Neuron (in vitro differentiated cells): ENCODE results near the gene NCF2.
"Not testable (repeated sequence)": the region's sequence is repeated elsewhere in the genome, so short reads cannot be mapped to it uniquely, and the experiment has no call there.

ENCODE experiments used
- H2AFZ ChIP-seq: one replicate; pipeline ENCODE4 v1.6.1; 2013; ENCODE audit warnings: low read depth, mild to moderate bottlenecking, inconsistent platforms, low read length, moderate library complexity
- H3K27me3 ChIP-seq: one replicate; pipeline ENCODE4 v1.6.1; 2013; ENCODE audit warnings: low read length; ENCODE audit not compliant: insufficient read depth
- H3K36me3 ChIP-seq: one replicate; pipeline ENCODE4 v1.6.1; 2013; ENCODE audit warnings: low read length; ENCODE audit not compliant: insufficient read depth
- H3K4me1 ChIP-seq: one replicate; pipeline ENCODE4 v1.6.1; 2013; ENCODE audit warnings: low read length; ENCODE audit not compliant: insufficient read depth
- H3K4me3 ChIP-seq: 2 replicates; pipeline ENCODE4 v1.5.1; 2013; ENCODE audit warnings: mild to moderate bottlenecking, low read length, moderate library complexity
- H3K9me3 ChIP-seq: one replicate; pipeline ENCODE4 v1.6.1; 2013; ENCODE audit warnings: low read length

NCF2 gene

GRCh38 chr1:183626236-183626635 is 36.0 kb upstream of the NCF2 start:
- H3K36me3 ChIP-seq: peaks cover 37% of the 10 kb centered on the region
- H3K9me3 ChIP-seq, H3K27me3 ChIP-seq, H3K4me3 ChIP-seq, H2AFZ ChIP-seq, H3K4me1 ChIP-seq: not testable (repeated sequence)

- no peak overlapping the region for H3K4me3 ChIP-seq
Measured at GRCh38 chr1:183622884-183623785, 32.9 kb upstream of the NCF2 start.

DNA sequence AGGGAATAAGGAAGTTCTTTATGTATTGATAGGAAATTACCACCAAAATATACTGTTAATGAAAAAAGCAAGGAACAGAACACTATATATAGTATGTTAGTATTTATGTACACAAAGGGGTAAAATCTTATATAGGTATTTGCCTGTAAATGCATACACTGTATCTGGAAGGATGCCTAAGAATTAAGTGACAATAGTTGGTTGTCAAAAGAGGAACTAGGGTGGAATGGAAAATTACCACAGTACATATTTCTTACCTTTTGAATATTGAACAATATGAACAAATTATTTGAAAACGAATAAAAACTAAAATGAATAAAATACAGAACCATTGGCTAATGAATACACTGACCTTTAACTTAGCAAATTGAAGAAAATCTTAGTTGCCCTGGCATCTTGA is 31.8 kb upstream of the NCF2 start:
- Histone ChIP-seq H3K27me3 (no peaks in the 10 kb centered on the region), H3K9me3 (no peaks in the 10 kb centered on the region), H3K36me3 (peaks cover 3% of the 10 kb centered on the region), H2AFZ (no peak overlapping the region), H3K4me3 (no peak overlapping the region), H3K4me1 (no peaks in the 10 kb centered on the region)

More at GRCh38 chr1:183622884-183623785, 32.9 kb upstream of the NCF2 start:
- H3K27me3 ChIP-seq: no peaks in the 10 kb centered on the region
- no peak overlapping the region for H2AFZ ChIP-seq
- peaks cover 9% of the 10 kb centered on the region for H3K36me3 ChIP-seq
- H3K9me3 ChIP-seq: no peaks in the 10 kb centered on the region
- no peaks in the 10 kb centered on the region for H3K4me1 ChIP-seq

DNA sequence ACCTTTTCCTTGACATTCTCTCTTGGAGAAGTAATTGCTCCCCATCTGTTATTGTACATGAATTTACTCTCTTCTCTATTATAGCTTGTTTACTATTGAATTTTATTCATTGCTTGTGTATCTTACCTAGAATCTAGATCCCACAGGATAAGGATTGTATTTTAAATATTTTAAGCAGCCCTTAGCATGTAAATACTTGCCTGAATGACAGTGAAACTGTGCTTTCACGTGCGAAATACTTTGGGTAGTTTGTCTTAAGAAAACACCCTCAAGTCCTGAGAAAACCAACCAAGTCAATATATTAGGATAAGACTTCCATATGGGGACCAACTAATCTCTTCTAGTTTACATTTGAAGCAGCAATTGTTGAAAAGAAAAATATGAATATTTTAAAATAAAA is 30.1 kb upstream of the NCF2 start:
- H2AFZ ChIP-seq: no peak overlapping the region
- H3K36me3 ChIP-seq: no peaks in the 10 kb centered on the region
- no peak overlapping the region for H3K4me3 ChIP-seq
- no peaks in the 10 kb centered on the region for H3K4me1 ChIP-seq
- H3K9me3 ChIP-seq: no peaks in the 10 kb centered on the region
- no peaks in the 10 kb centered on the region for H3K27me3 ChIP-seq

DNA sequence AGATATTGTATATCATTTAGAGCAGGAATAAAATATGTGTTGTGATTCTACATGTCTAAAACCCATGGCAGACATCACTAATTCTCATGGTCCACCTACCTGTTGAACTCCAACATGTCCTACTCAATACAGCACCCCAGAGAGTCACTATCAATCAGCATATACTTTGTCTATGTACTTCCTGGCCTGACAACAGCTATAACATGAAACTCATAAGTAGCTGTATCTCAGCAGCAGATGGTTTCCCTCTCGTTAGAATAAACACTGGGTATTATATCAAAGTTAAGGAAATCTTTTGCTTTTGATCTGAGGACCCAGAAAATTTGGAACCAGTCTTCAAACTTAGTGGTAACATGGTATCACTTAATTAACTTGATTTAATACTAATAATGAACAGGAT is 29.5 kb upstream of the NCF2 start:
- no peaks in the 10 kb centered on the region for H3K9me3 ChIP-seq
- no peaks in the 10 kb centered on the region for H3K27me3 ChIP-seq
- H3K4me1 ChIP-seq: no peaks in the 10 kb centered on the region
- no peak overlapping the region for H2AFZ ChIP-seq
- H3K36me3 ChIP-seq: no peaks in the 10 kb centered on the region
- H3K4me3 ChIP-seq: no peak overlapping the region

GRCh38 chr1:183618202-183618601 is 27.9 kb upstream of the NCF2 start:
- not testable (repeated sequence) for H3K4me1 ChIP-seq, H3K36me3 ChIP-seq, H3K9me3 ChIP-seq, H2AFZ ChIP-seq, H3K4me3 ChIP-seq, H3K27me3 ChIP-seq

DNA sequence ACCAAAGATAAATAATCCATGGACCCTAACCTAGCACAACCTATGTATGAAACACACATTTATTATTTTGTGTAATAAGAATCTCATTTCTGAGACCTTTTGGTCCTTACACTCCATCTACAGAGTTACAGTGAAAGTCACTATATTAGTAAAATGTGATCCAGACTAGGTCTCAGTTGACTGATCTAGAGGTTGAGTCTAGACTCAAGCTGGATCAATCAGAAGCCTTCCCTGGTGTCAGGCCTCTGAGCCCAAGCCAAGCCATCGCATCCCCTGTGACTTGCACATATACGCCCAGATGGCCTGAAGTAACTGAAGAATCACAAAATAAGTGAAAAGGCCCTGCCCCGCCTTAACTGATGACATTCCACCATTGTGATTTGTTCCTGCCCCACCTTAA is 22.7 kb upstream of the NCF2 start:
- H3K9me3 ChIP-seq, H3K4me3 ChIP-seq, H2AFZ ChIP-seq, H3K27me3 ChIP-seq, H3K36me3 ChIP-seq, H3K4me1 ChIP-seq: not testable (repeated sequence)

GRCh38 chr1:183612407-183612806 is 22.1 kb upstream of the NCF2 start:
- Histone ChIP-seq H3K4me3 (no peak overlapping the region), H2AFZ (no peak overlapping the region), H3K36me3 (no peaks in the 10 kb centered on the region), H3K9me3 (no peaks in the 10 kb centered on the region), H3K27me3 (no peaks in the 10 kb centered on the region), H3K4me1 (no peaks in the 10 kb centered on the region)

DNA sequence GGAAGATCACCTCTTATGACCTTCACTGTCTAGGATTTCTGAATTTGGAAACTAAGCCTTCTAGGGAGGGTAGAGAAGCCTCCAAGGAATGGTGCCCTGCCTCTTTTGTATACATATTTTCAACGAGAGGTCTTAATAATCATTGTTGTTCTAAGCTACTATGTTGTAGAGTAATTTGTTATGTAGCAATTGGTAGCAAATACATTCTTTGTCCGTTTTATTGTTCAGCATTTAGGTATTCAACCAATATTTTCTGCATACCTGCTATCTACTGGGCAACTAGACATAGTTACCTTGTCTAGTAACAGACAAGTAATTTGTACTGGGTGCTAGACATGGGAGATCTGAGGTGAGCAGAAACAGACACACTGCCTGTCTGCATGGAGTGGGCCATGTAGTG is 20.8 kb upstream of the NCF2 start:
- Histone ChIP-seq H3K4me1 (no peaks in the 10 kb centered on the region), H3K27me3 (no peaks in the 10 kb centered on the region), H3K9me3 (no peaks in the 10 kb centered on the region), H3K36me3 (no peaks in the 10 kb centered on the region), H2AFZ (no peak overlapping the region), H3K4me3 (no peak overlapping the region)

DNA sequence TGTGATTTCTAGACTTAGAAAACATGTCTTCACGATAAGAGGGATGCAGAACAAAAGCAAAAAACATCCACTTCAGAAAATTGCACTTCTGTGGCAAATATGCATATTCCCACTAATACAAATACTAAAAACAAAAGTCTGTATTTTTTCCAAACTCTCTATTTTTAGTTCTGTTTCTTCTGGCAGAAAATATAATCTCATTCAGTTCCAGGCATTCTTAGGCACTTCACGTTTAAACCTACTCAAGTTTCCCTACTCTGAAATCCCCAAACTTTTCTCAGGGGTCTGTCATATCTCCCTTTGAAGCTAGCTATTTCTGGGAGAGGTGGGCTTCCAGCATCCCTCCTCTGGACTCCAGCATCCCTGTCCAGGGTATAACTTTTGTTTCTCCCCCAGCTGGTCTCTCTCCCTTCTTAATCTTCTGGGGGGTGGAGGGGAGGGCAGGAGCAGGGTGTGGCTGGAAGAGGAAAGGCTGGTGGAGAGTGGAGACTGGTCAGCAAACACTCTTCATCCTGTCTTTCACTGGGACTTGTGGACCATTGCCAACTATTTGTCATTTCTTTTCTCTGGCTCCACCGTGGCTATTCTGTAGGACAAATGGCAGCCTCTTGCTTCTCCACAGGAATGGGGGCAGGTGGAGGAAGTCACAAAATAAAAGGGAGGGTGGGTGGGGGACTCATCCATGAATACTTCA is 19.6 kb upstream of the NCF2 start:
- H3K4me3 ChIP-seq: no peak overlapping the region
- H3K27me3 ChIP-seq: no peaks in the 10 kb centered on the region
- no peaks in the 10 kb centered on the region for H3K36me3 ChIP-seq
- no peaks in the 10 kb centered on the region for H3K4me1 ChIP-seq
- H3K9me3 ChIP-seq: no peaks in the 10 kb centered on the region
- H2AFZ ChIP-seq: no peak overlapping the region

DNA sequence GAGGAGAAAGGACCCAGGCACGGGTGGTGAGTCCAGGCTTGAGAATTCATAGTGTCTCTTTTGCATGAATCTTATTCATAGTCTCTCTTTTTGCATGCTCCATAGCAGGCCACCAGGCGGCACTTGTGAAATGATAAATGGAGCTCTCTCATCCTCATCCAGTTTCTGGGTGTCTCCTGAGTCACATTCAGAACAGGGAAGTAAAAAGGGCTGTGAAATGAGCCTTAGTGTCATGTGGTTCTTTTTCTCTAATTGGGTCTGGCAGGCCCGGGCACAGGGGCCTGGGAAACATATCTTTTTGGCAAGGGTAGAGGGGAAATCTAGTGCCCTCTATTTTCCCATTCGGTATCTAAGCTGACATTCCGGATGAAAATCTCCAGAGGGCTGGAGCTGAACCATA is 19.1 kb upstream of the NCF2 start:
- no peaks in the 10 kb centered on the region for H3K4me1 ChIP-seq
- H2AFZ ChIP-seq: no peak overlapping the region
- no peak overlapping the region for H3K4me3 ChIP-seq

GRCh38 chr1:183607322-183607980 is 17.2 kb upstream of the NCF2 start:
- Histone ChIP-seq H2AFZ (no peak overlapping the region), H3K9me3 (no peaks in the 10 kb centered on the region), H3K36me3 (no peaks in the 10 kb centered on the region), H3K27me3 (peaks cover 2% of the 10 kb centered on the region), H3K4me1 (no peaks in the 10 kb centered on the region), H3K4me3 (no peak overlapping the region)

More for the DNA sequence above, 19.1 kb upstream of the NCF2 start:
- Histone ChIP-seq H3K9me3 (no peaks in the 10 kb centered on the region), H3K27me3 (no peaks in the 10 kb centered on the region), H3K36me3 (no peaks in the 10 kb centered on the region)

- H3K27me3 ChIP-seq: peaks cover 3% of the 10 kb centered on the region
- H3K4me1 ChIP-seq: no peaks in the 10 kb centered on the region
- H3K4me3 ChIP-seq: no peak overlapping the region
- no peak overlapping the region for H2AFZ ChIP-seq
- no peaks in the 10 kb centered on the region for H3K36me3 ChIP-seq
- H3K9me3 ChIP-seq: no peaks in the 10 kb centered on the region
Measured at GRCh38 chr1:183605904-183606303, 15.6 kb upstream of the NCF2 start.
